ENCODE measurements around the gene PPP1R14C.

DNA sequence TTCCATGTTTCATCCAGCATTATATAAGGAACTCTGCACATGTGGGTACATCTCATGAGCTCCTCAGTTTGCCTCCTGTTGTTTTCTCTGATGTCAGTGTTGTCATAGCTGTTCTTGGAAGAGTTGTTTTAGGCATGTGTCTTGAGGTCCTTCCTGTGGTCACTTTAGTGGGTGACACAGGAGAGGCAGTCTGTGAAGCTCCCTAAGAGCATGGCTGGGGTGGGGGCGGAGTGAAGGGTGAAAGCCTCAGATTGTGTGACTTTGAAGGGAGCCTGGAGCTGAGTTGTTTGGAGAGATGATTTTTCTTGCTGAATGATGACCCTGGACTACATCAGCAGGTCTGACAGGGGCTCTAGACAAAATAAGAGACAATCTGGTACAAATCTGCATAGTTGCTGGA is 37.7 kb downstream of the PPP1R14C start:
- TF ChIP-seq ATF7 (IDR thresholded peaks at IDR 0.05; ENCODE audit: low read depth) (no peak), CBFB (IDR thresholded peaks at IDR 0.05; ENCODE audit: low read depth) (no peak), YY1 (IDR thresholded peaks at IDR 0.05; ENCODE audit: low read depth, low read length) (no peak), TAF1 (IDR thresholded peaks at IDR 0.05; ENCODE audit: borderline replicate concordance, low read depth, low read length) (no peak), CTCF (IDR thresholded peaks at IDR 0.05 in 2 of 3, conservative IDR thresholded peaks at IDR 0.05 in 1 of 3; ENCODE audit: control insufficient read depth in 2 of 3, extremely low read depth in 1 of 3, insufficient read depth in 1 of 3, low read depth in 3 of 3, low read length in 3 of 3) (no peak)

Data from GM12878 (cell line).